ENCODE results near the gene RPP30.
"Not testable (repeated sequence)": the region's sequence is repeated elsewhere in the genome, so short reads cannot be mapped to it uniquely, and the experiment has no call there.

GRCh38 chr10:90896916-90897315 lies 25.1 kb downstream of the RPP30 start:
- TF ChIP-seq CTCF (conservative IDR thresholded peaks at IDR 0.05); EZH2 (IDR thresholded peaks at IDR 0.05; ENCODE audit: low read depth): not testable (repeated sequence)

All from PC-9 (cell line).